ENCODE measurements around the gene RAB27A.

- TF ChIP-seq CTCF (IDR thresholded peaks at IDR 0.05; ENCODE audit: low read length), result no peak
- no peak for TF ChIP-seq EZH2 (IDR thresholded peaks at IDR 0.05; ENCODE audit: borderline replicate concordance, low read length)
Measured at GRCh38 chr15:55318588-55319494, 29.2 kb upstream of the RAB27A start, which contains the start of the genes PIGB and PIGBOS1.
